Natural killer cell (primary cell): ENCODE data around the gene BANF1. TPM values are rescaled to one million over a fixed set of nuclear protein-coding genes. Genes with fewer than 3 reads are reported as not detected.

Experiments used
- ATAC-seq, 3 donors: fragments of 150-1000 bp in 2 of 3; fragments of 200-7000 bp in 1 of 3; cut with Tn5 transposase; 1 replicate in 1 of 3; 2 replicates in 2 of 3; pipeline ENCODE4 v1.10.0; 2021; ENCODE audit warnings: mild to moderate bottlenecking in 2 of 3, moderate library complexity in 2 of 3
- DNase-seq, 2 donors: peaks; one replicate each; pipeline versions ENCODE4 v3.0.0 to v3.0.0-alpha.2; 2013 to 2021; ENCODE audit warnings: mixed read lengths in 1 of 2
- H3K27ac ChIP-seq: one replicate; pipeline ENCODE4 v1.5.1; 2013; ENCODE audit warnings: mild to moderate bottlenecking, low read length
- H3K27me3 ChIP-seq: one replicate; pipeline ENCODE4 v1.6.1; 2013; ENCODE audit warnings: low read length; ENCODE audit not compliant: control insufficient read depth, insufficient read depth
- H3K36me3 ChIP-seq: one replicate; pipeline ENCODE4 v1.6.1; 2013; ENCODE audit warnings: low read length; ENCODE audit not compliant: control insufficient read depth, insufficient read depth
- H3K4me1 ChIP-seq: one replicate; pipeline ENCODE4 v1.6.1; 2013; ENCODE audit warnings: low read length; ENCODE audit not compliant: control insufficient read depth, insufficient read depth
- H3K4me3 ChIP-seq: one replicate; pipeline ENCODE4 v1.5.1; 2013; ENCODE audit warnings: low read length
- H3K9me3 ChIP-seq: one replicate; pipeline ENCODE4 v1.6.1; 2013; ENCODE audit warnings: low read length; ENCODE audit not compliant: control insufficient read depth, insufficient read depth
- H3K27ac Mint-ChIP-seq, 2 donors: one replicate each; pipeline ENCODE4 v1.8.0; 2022; ENCODE audit warnings: mild to moderate bottlenecking in 2 of 2, mixed read lengths in 2 of 2, moderate library complexity in 1 of 2
- H3K27me3 Mint-ChIP-seq, 2 donors: one replicate each; pipeline ENCODE4 v1.8.0; 2022; ENCODE audit warnings: low read depth in 2 of 2, mixed read lengths in 2 of 2
- H3K36me3 Mint-ChIP-seq: one replicate; pipeline ENCODE4 v1.8.0; 2022; ENCODE audit warnings: mixed read lengths
- H3K4me1 Mint-ChIP-seq, 2 donors: one replicate each; pipeline ENCODE4 v1.8.0; 2022; ENCODE audit warnings: mixed read lengths in 2 of 2
- H3K4me3 Mint-ChIP-seq: one replicate; pipeline ENCODE4 v1.8.0; 2022; ENCODE audit warnings: mild to moderate bottlenecking, moderate library complexity, mixed read lengths
- H3K9me3 Mint-ChIP-seq, 2 donors: one replicate each; pipeline ENCODE4 v1.8.0; 2022; ENCODE audit warnings: mixed read lengths in 2 of 2
- CTCF ChIP-seq: fragments of 200-600 bp; IDR thresholded peaks from one replicate; pipeline ENCODE4 v1.8.0; 2022; ENCODE audit warnings: antibody characterized with exemption
- WGBS: methylation state at CpG from one replicate; pipeline ENCODE4 v1.1.7; 2013; ENCODE audit warnings: missing lambda C conversion rate; ENCODE audit not compliant: insufficient coverage; 5-methylcytosine and 5-hydroxymethylcytosine counted together
- intact Hi-C: fragments of 100-400 bp; cut with micrococcal nuclease; formaldehyde crosslinking; loops from one replicate; pipeline ENCODE4 v1.14.2; 2022
- total RNA-seq, 4 donors: library from RNA; stranded (reverse); fragments of 120-200 nt in 1 of 4; gene quantifications; one replicate each; pipeline versions ENCODE4 v1.2.3 to v1.2.4, GENCODE V29; 2013 to 2022

The BANF1 gene
- total RNA-seq, 3 donors from 2014 or later (not counting 1 experiment from before 2014, with no cell fraction given) = 87.8 to 107 (median 90.4) TPM

GRCh38 chr11:65988791-65989592 is 13.3 kb upstream of the BANF1 start:
- H3K9me3 Mint-ChIP-seq = no peaks in the 10 kb centered on the region
- H3K4me3 Mint-ChIP-seq = no peak overlapping the region
- TF ChIP-seq CTCF = peak; percentile 99
- no peaks in the 10 kb centered on the region for H3K36me3 ChIP-seq
- peak; percentile 96 to 100 (median 98) for ATAC-seq
- no peaks in the 10 kb centered on the region for H3K4me1 ChIP-seq
- H3K4me1 Mint-ChIP-seq = peaks cover 6 to 7% of the 10 kb centered on the region in 2 donors
- peak overlapping the region; percentile 3 for H3K27ac ChIP-seq
- 15% methylated on average over 10 of the region's 10 CpGs for WGBS
- H3K36me3 Mint-ChIP-seq = no peaks in the 10 kb centered on the region
- DNase-seq = peak; percentile 85 to 97
- H3K27me3 ChIP-seq = no peaks in the 10 kb centered on the region
- intact Hi-C loops = loop anchor here (1.0 to 10.0 kb wide), 7 partner anchors 28 to 444 kb away; partner anchors contain the start of genes AP5B1 and SART1
- no peaks in the 10 kb centered on the region for H3K27me3 Mint-ChIP-seq
- H3K4me3 ChIP-seq = no peak overlapping the region
- peak overlapping the region; percentile 83 for H3K27ac Mint-ChIP-seq
- H3K9me3 ChIP-seq = no peaks in the 10 kb centered on the region

- H3K36me3 Mint-ChIP-seq = no peaks in the 10 kb centered on the region
- Histone ChIP-seq H3K9me3 (no peaks in the 10 kb centered on the region), H3K27ac (no peak overlapping the region), H3K4me3 (no peak overlapping the region), H3K36me3 (peaks cover under 1% of the 10 kb centered on the region), H3K4me1 (no peaks in the 10 kb centered on the region), H3K27me3 (no peaks in the 10 kb centered on the region)
- peaks cover 6 to 12% of the 10 kb centered on the region in 2 donors for H3K4me1 Mint-ChIP-seq
- H3K4me3 Mint-ChIP-seq = no peak overlapping the region
- no peak overlapping the region for H3K27ac Mint-ChIP-seq
- H3K27me3 Mint-ChIP-seq = no peaks in the 10 kb centered on the region
- DNase-seq (no peak), ATAC-seq (no peak)
- WGBS = 91% methylated on average over 5 of the region's 5 CpGs
- no peak for TF ChIP-seq CTCF
- intact Hi-C loops = no loop called here
- H3K9me3 Mint-ChIP-seq = no peaks in the 10 kb centered on the region
These were observed 10.2 kb upstream of the BANF1 start for GRCh38 chr11:65992056-65992455.

DNA sequence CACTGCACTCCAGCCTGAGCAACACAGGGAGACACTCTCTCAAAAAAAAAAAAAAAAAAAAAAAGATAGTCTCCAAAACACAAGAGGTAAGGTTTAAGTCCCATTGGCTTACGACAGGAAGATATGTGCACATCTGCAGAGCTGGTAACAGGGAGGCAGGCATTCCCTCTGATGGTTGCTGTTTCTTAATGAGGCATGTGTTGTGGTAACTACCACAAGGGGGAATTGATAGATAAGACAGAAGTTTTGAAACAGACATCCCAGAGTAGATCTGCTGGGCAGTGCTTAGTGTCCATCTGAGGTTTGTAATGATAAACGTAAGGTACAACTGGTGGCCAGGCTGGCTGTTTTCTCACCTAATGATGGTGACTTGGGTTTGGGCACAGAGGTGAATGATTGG is 5.0 kb upstream of the BANF1 start:
- H3K27me3 Mint-ChIP-seq = no peaks in the 10 kb centered on the region
- Histone ChIP-seq H3K9me3 (no peaks in the 10 kb centered on the region), H3K27ac (no peak overlapping the region), H3K27me3 (no peaks in the 10 kb centered on the region), H3K36me3 (peaks cover 33% of the 10 kb centered on the region), H3K4me1 (peaks cover 14% of the 10 kb centered on the region), H3K4me3 (no peak overlapping the region)
- ATAC-seq (no peak), DNase-seq (no peak)
- no peak overlapping the region for H3K4me3 Mint-ChIP-seq
- H3K9me3 Mint-ChIP-seq = no peaks in the 10 kb centered on the region
- 96% methylated on average over 2 of the region's 2 CpGs for WGBS
- TF ChIP-seq CTCF = no peak
- peaks cover 15 to 34% of the 10 kb centered on the region in 2 donors for H3K4me1 Mint-ChIP-seq
- H3K36me3 Mint-ChIP-seq = no peaks in the 10 kb centered on the region
- H3K27ac Mint-ChIP-seq = no peak overlapping the region
- intact Hi-C loops = no loop called here
